Superior temporal gyrus (tissue), 1 donor: ENCODE data around the gene CASZ1.

Source experiments
- DNase-seq: peaks from one replicate; pipeline ENCODE4 v3.0.0-alpha.2; 2016; ENCODE audit errors: extremely low spot score

The CASZ1 gene

DNA sequence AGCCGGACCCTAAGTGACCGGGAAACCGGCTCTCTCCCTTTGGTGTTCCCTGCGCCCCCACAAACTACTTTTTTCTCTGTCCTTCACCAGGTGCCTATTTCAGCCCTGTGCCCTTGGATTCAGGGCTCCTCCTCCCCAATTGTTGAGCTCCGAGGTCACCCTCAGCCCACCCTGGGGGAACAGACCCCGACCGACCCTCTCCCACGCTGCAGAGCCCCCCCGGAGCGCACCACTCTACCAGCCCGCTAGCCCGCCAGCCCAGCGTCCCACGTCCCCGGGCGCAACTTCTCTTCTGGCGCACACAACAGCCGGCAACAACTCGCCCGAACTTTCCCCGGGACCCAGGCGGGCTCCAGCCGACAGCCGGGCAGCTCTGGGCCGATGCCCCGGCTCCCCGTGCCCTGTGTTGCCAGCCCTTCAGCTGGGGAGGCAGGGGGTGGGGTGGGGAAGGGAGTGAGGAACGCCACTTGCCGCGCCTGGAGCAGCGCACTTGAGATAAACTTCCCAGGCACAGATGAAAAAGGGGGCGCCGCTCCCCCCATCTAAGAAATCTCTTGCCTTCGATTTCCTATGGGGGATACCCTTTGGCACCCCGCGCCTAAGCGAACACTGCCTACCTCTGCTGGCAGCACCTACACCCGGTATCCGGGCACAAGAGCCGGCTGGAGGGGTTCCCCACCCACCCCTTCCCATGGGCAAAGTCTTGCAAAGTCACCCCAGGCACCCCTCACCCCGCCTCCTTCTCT lies 997 bp downstream of the CASZ1 start:
- no peak for DNase-seq

DNA sequence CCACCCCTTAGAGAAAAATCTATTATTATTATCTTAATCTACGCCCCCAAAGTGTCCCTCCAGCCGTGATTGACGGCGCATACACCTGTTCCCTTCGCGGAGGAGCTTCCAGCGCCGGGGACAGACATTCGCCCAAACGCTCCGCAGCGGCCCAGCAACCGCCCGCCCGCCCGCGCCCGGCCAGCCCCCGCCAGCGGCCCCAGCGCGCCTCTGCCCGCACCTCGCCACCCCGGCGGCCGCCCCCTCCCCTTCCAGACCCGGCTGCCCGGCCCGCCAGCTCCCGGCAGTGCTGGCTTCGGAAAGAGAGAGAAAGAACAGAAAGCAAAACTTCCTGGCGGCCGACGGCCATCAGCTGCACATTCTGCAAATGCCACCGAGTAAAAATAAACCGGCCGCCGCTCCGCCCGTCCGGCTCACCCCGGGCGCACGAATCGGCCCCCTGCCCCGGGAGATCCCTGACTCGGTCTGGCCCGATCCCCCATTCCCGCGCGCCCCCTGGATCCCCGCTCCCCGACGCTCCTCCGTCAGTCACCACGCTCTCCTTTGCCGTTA lies 1.6 kb downstream of the CASZ1 start:
- no peak for DNase-seq

DNA sequence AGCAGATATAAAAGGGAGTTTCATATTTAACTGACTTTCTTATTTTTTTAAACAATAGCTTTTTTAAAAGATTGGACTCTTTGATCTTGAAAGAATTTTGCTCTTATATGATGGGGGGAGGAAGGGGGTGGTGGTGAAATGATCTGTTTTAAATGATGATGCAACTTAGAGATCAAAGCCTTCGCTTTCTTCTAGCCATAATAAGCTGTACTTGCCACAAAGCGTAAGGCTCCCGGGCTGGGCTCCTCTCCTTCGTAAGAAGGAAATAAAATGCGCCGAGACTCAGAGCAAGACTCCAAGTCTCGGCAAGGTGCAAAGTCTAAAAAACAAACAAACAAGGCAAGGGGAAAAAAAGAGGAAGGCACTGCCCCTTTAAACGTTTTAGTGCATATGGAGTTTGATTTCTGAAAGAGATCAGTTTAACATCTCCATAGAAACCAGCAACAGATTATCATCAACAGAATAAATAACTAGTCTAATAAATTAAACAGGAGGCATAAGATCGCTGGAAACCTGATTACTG lies 3.3 kb downstream of the CASZ1 start:
- no peak for DNase-seq

DNA sequence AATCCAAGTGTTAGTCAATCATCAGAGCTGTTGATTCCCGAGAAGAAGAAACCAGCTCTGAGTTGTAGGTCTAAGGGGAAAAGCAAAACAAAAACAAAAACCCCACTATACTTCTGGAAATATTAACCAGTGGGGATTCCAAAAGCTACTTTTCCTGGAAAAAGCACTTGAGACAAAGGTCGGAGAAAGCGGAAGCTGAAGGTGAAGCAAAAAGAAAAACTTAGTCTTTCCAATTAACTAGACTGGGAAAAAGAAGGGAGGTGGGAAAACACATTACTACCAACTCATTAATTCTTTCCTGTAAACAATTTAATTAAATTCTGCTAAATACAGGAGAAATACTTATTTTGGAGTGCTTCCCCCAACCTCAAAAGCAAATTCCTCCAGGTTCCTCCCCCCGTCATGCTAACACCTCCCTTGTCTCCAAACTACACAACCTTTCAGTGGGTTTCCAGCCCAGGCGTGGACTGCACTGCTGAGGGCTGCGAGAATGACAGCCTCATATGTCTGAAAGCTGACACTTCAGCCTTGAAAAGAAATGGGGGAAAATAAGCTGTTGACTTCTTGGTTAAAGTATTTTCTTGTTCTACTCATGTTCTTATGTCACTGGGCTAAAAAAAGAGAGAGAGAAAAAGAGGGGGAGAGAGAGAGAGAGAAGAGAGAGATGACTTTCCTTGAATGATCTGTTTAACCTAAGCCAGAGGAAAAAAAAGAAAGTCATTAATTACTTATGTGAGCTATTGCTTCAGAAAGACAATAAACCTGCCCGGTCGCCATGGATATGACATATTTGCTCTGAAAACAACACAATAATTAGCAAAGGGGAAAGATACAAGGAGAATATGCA lies 5.1 kb downstream of the CASZ1 start:
- DNase-seq, result no peak

DNA sequence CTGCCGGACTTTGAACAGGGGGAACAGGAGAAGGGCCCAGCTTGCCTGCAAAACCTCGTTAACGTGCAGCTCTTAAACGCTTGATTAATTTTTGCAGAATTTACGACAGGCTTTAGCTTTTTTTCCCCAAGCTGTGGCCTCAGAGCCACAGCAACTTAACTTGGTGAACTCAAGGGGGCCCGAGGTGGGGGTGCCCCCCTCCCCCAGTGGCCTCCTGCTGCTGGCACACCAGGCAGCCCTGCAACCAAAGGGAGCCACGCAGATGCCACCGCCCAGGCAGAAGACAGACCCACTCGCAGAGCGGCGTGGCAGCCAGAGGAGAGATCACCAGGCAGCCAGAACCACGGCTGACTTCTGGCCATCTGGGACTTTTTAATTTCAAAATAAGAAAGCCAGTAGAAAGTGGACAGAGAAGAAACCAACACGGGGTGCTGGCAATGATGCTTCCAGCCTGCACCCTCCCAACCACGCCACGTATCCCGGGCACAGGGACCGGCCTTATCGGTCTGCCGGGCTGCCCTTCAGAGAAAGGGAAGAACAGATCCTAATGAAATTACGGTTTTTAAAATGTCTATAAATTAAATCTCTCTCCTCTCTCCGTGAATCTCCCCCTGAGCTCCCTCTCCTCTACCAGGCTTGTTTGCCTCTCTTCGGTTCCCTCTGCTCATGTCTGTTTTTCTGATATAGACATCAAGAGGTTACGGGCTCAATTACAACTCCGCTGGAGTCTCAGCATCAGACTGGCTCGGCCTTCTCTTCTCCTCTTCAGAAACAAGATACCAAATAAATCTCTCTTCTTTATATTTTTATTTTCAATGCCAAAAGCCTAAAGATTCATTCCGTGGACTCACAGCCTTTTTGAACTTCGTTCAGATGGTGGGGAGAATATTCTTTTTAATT lies 6.4 kb downstream of the CASZ1 start:
- DNase-seq, result no peak

DNA sequence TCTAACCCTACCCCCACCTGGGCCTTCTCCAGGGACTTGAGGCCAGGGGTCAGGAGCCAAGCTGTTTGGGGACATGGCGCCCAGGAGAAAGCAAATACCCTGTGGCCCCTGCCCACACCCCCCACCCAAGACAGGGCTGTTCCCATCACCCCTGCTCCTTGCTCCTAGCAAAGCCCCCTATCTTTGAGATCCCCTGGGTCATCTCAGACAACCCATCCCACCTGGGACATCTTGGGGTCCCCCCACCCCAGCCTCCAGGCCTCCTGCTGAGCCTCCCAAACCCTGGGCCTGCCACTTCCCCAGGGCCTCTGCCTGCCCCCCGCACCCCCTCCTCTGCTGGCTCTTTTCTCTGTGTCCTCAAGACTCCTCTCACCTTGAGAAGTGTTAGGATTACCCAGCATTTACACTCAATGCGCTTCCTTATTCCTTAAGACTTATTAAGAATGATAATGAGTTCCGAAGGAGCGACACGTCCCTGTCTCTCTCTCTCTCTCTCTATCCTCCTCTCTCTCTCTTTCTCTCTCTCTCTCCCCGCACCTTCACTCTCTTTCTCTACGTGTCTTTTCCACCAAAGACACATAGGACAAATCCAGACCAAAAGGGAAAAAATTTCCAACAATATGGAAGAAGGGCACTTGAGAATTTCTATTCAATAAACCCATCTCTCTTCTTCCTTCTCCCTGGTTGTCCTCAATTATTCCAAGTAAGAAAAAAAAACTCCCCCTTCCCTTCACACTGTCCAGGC lies 7.2 kb downstream of the CASZ1 start:
- no peak for DNase-seq

DNA sequence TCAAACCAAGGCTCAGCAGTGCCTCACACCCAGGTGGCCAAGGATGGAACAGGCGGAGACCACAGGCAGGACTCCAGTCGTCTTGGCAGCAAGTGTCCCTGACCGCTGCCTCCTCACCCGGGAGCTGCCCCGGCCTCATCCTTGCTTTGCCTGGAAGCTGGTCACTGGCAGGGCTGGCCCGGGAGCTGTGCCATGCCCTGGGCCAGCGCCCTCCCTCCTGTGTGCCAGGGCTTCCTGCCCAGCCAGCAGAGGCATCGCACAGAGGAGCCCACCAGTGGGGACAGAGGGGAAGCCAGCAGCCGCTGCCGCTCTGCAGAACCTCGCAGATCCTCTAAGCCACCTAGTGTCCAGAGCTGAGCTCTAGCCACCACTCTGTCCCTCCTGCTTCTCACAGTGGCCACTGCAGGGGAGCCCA lies 7.8 kb downstream of the CASZ1 start:
- peak; percentile 75 for DNase-seq

DNA sequence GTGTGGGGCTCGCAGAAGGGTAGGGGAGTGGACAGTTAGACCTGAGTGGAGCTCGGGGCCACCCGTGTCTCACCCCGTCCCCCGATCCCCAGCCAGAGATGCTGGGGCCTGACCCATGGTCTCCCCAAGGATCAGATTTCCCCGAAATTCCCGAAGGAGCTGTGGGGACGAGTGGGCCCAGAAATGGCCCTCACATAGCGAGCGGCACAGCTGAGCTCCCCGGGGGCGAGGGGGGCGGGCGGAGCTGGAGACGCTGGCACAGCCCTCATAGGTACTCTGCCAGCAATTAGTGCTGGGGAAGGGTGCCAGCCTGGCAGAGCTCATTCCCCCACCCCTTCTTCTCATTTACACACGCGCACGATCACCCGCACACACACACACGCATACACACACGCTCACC lies 9.2 kb downstream of the CASZ1 start:
- no peak for DNase-seq

DNA sequence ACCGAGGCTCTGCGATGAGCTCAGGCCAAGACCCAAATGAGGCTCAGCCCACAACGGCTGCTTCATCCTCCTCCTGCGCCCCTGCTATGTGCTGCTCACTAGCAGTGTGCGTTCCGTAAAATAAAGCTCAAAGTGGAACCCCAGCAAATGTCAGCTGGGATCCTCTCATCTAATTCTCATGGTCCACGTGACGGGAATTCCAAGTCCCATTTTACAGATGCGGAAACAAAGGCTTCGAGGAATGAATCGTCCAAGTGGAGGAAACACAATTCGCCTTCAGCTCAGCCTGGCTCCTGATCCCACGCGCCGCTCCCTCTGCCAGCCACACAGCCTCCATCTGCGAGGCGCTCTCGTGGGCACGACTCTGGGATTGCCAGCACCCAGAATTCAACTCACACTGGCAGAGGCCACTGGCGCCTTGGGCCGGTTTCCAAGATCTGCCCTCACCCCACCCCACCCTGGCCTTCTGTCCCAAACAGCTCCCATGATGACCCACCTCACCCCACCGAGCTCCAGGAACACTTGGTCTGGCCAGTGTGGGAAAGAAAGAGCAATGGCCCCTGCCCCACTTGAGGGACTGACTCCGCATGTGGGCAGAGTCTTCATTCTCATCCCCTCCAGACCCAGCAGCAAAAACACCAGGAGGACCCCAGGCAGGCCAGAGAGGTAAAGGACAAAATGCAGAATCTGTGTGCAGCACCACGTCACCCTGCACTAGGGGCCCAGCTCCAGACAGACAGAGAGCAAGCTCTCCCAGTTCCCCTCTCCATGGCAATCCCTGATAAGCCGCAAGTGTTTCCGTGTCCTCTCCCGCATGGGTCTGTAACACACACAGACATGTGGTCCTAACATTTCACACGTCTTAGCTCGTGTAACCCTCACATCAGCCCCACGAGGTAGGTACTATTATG lies 10.5 kb downstream of the CASZ1 start:
- no peak for DNase-seq

DNA sequence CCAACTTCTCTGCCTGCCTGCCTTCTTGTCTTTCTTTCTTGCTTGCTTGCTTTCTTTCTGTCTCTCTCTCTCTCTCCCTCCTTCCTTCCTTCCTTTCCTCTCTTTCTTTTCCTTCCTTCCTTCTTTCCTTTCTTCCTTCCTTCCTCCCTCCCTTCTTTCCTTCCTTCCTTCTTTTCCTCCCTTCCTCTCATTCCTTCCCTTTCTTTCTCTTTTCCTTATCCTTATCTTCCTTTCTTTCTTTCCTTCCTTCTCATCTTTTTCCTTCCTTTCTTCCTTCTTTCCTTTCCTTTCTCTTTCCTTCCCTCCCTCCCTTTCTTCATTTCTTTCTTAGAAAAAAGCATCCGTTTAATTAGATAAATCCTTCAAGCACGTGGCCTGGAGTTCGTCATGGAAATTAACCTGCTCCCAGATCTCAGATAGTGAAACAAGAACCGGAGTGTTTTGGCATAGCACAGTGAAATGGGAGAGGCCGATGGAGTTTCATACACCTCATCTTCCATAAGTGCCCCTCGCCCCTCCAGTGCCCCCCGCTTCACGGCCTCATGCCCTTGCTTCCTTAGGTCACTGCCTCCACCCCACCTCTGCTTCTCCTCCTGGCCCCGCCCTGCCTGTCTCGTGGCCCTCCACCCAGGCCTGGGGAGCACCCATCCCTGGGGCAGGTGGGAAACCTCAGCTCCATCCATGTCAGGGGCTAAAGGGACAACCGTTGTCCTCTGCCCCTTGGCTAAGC lies 11.3 kb downstream of the CASZ1 start:
- no peak for DNase-seq

DNA sequence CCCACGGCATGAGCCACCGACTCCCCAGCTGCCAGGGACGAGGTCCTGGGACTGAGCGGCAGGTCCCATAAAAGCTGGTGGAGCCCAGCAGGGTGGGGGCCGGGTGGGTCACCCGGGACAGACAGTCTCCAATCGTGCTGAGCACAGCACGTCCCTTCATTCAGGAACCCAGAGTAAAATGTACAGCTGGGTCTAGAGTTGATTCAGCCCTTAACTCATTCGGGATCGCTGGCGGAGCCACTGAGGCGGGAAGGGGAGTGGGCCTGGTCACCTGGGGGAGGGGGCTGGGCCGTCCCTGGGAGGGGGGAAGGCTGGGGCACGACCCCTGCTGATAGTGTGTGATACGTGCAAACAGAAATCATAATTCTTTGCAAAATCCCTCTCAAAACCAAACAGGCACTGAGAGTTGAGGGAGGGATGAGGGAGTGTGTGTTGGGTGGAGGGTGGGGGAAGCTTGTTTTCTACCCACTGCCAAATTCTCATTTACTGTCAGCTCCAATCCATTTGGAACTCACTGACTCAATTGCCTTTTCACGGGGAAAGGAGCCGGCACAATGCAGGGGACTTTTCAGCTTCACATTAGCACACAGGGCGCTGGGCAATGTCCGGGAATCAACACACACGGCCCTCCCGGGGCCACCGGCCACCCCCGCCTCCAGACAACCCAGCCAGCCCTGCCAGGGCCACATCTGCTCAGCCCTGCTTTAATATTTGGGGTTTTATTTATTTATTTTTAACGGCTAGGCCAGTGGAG lies 13.8 kb downstream of the CASZ1 start:
- DNase-seq, result no peak

DNA sequence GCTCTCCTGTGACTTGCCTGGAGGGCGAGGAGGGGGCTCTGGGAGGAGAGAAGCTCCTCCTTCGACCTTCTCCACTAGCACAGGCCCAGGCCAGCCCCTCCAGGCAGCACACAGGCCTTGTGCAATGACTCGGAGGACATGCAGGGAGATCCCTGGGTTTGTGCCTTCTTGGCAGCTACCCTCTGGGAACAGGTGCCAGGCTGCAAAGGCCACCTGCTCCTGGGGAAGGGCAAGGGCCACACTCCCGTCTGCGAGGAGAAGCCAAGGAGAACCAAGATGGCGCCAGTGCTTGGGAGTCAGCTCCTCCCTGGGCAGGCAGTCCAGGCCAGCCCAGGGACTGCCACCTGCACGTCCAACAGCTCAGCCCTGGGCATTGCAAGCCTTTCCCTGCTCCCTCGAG lies 15.3 kb downstream of the CASZ1 start:
- DNase-seq, result no peak

DNA sequence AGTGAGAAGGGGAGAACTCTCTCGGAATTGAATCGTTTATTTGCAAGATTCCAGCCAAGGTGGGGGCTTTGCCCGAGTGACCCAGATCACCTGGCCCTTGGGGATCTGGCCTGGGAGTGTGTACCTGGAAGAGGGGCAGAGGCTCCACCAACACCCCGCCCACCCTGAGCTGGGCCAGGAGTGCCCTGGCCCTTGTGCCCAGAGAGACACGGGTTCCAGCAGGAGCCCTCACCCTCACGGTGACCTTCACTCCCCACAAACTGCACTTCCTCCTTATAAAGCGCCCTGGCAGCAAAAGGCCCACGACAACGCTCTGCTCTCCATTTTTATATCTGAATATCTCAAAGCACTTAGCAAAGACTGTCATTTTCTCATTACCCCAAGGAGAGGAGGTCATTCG lies 16.6 kb downstream of the CASZ1 start:
- DNase-seq, result no peak

DNA sequence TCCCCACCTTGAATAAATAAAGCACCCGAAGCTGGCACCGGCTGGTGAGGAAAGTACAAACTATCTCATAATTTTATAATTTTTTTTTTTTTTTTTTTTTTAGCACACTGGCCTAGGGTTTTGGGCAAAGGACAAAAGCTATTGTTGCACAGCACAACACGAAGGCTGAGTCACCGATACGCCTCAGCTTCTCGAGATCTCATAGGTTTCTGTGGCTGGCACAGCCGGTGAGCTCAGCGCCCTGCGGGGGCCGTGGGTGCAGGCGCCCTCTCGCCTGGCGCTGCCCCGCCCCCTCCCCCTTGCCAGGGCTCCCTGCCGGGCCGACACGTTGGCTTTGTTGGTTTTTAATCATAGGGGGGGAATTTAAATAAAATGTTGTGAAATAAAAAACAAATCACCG lies 17.2 kb downstream of the CASZ1 start:
- peak; percentile 56 for DNase-seq

DNA sequence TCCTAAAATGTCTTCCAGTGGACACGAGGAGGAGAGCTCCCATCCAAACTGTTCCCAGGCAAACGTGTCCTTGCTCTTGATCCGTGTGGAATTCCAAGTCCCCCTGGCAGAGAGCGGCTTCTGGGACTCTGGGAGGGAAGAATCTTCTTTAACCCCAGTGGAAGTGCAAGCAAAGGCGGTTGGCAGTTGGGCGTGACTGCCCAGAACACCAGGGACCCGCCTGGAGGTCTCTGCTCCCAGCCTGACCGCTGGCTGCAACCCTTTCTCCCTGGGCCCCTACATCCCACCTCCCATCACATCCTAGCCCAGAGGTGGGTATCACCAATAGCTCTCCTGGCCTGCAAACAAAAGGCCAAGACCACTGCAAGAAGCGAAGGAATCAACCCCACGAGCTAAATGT lies 17.8 kb downstream of the CASZ1 start:
- no peak for DNase-seq

DNA sequence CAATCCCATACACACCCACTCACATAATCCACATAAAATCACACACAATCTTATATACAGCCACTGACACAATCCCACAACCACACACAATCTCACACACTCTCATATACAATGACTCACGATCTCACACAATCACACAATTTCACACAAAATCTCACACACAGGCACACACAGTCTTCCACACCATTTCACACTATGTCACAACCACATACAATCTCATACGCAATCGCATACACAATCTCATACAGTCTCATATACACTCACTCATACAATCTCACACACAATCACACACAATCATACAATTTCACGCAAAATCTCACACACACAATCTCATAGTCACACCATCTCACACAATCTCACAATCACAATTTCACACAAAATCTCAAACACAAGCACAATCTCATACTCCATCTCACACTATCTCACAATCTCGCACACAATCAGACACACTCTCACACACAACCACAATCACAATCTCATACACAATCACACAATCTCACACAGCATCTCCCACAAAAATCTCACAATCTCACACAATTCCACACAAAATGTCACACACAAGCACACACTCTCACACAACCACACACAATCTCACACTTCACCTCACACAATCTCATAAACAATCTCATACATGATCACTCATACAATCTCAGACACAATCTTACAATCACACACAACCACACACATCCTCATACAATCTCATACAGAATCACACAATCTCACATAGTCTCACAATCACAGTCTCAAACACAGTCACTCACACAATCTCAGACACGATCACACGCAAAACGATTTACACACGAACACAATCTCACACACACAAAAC lies 18.5 kb downstream of the CASZ1 start:
- no peak for DNase-seq

DNA sequence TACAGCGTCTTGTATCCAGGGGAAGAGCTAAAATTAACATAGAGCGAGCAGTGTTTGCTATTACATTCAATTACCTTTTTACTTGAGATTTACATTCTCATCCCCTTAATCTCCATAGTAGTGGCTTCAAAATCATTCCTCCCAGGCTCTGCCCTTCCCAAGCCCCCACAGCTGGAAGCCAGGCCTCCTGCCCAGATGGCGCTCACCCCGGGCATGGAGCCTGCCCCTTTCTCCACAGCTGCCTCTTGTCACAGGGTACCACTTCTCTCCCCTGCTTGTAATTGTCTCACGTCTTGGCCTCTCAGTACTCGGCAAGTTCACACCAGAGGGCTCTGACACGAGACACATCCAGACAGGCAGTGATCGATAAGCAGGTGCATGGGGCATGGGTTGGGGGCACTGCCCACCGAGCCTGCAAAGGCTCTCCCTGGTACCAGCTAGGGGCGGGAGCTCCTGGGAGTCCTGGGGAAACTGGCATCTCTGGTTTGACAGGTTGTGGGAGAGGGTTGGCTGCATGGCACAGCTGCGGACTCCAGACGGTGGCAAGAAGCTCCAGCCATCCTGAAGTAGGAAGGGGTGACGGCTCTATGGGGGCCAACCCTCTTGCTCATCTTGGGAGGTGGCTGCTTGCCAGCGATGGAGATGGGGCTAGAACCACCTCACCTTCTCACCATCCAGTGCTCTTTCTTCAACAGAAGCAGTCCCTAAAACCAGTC lies 20.1 kb downstream of the CASZ1 start:
- DNase-seq, result no peak
